Measurements from ENCODE around the gene MCM9. TPM values are rescaled to one million over a fixed set of nuclear protein-coding genes. Genes with fewer than 3 reads are reported as not detected.

The MCM9 gene
- total and polyA plus RNA-seq, 2 donors from 2014 or later, result 4.8 to 25.9 TPM

DNA sequence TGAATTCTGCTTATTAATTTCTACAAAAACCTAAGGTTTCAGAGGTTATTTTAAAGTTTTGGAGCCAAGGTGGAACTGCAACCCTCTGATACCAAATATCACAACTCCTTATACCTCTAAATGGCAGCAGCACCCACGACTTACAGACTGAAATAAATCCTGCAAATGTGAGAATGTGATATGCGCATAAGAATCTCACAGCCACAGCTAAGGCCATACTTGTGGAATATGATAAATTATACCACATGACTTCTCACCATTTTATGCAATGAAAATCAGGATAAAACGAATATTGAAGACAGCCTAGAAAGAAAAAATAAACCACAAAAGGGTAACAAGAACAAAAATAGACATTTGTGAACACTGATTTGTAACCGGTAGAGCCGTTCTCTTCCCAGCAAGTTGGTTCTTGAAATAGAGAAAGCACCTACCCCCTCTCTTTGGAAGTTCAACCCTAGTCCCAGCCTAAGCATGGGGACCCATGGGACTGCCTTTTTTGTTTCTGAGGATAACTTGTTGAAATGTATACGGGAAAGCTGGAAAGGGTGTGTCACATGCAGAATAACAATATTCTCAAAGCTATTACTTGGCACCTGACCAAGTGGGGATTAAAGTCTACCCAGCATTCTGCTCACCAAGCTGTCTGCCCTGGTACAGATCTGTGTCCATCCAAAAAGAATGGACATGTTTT, 47.1 kb upstream of the MCM9 start:
- H3K27ac ChIP-seq (ENCODE audit: low read depth in 2 of 2, low read length in 2 of 2), result no peak overlapping the region
- H3K36me3 ChIP-seq (ENCODE audit: control insufficient read depth in 2 of 3, insufficient read depth in 3 of 3, low read length in 3 of 3), result no peaks in the 10 kb centered on the region
- no peak for DNase-seq
- H3K4me1 ChIP-seq (ENCODE audit: control insufficient read depth in 2 of 3, insufficient read depth in 2 of 3, low read depth in 1 of 3, low read length in 3 of 3), result no peaks in the 10 kb centered on the region
- no peaks in the 10 kb centered on the region for H3K9me3 ChIP-seq (ENCODE audit: control insufficient read depth in 2 of 3, insufficient read depth in 1 of 3, low read length in 3 of 3)
- FAIRE-seq, result no peak
- intact Hi-C loops (cut with DNase I), result no loop called here
- TF ChIP-seq, protein P1, sequence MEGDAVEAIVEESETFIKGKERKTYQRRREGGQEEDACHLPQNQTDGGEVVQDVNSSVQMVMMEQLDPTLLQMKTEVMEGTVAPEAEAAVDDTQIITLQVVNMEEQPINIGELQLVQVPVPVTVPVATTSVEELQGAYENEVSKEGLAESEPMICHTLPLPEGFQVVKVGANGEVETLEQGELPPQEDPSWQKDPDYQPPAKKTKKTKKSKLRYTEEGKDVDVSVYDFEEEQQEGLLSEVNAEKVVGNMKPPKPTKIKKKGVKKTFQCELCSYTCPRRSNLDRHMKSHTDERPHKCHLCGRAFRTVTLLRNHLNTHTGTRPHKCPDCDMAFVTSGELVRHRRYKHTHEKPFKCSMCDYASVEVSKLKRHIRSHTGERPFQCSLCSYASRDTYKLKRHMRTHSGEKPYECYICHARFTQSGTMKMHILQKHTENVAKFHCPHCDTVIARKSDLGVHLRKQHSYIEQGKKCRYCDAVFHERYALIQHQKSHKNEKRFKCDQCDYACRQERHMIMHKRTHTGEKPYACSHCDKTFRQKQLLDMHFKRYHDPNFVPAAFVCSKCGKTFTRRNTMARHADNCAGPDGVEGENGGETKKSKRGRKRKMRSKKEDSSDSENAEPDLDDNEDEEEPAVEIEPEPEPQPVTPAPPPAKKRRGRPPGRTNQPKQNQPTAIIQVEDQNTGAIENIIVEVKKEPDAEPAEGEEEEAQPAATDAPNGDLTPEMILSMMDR (IDR thresholded peaks at IDR 0.05; ENCODE audit: borderline replicate concordance, extremely low read depth, insufficient read depth), result no peak
- no peak overlapping the region for H3K4me3 ChIP-seq (ENCODE audit: low read length in 3 of 3)
- no peak overlapping the region for H3K9ac ChIP-seq (ENCODE audit: low read length in 3 of 3)
- H3K27me3 ChIP-seq (ENCODE audit: control insufficient read depth, insufficient read depth, low read length), result no peaks in the 10 kb centered on the region

DNA sequence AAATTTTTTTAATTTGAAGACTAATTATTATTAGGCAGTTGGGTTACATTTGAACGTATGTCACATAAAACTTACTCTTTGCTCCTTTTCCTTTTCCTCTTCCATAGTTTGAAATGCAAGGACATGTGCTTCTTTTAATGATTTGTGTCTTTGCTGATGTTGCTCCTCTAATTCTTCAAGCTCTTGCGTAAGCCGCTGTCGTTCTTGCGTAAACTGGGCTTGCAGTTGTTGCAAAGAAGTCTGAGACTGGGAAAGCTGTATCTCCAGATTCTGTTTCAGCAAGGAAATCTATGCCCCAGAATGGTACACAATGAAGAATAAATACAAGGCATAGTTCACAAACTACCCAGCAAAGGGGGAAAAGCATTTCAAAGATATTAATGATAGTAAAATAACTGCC, 45.1 kb upstream of the MCM9 start:
- Histone ChIP-seq H3K9ac (ENCODE audit: low read length in 3 of 3) (no peak overlapping the region), H3K27me3 (ENCODE audit: control insufficient read depth, insufficient read depth, low read length) (no peaks in the 10 kb centered on the region), H3K27ac (ENCODE audit: low read depth in 2 of 2, low read length in 2 of 2) (no peak overlapping the region), H3K4me1 (ENCODE audit: control insufficient read depth in 2 of 3, insufficient read depth in 2 of 3, low read depth in 1 of 3, low read length in 3 of 3) (no peaks in the 10 kb centered on the region), H3K36me3 (ENCODE audit: control insufficient read depth in 2 of 3, insufficient read depth in 3 of 3, low read length in 3 of 3) (no peaks in the 10 kb centered on the region), H3K4me3 (ENCODE audit: low read length in 3 of 3) (no peak overlapping the region), H3K9me3 (ENCODE audit: control insufficient read depth in 2 of 3, insufficient read depth in 1 of 3, low read length in 3 of 3) (no peaks in the 10 kb centered on the region)
- FAIRE-seq (no peak), DNase-seq (no peak)
- TF ChIP-seq, protein P1 (IDR thresholded peaks at IDR 0.05; ENCODE audit: borderline replicate concordance, extremely low read depth, insufficient read depth), result no peak
- intact Hi-C loops (cut with DNase I), result no loop called here

DNA sequence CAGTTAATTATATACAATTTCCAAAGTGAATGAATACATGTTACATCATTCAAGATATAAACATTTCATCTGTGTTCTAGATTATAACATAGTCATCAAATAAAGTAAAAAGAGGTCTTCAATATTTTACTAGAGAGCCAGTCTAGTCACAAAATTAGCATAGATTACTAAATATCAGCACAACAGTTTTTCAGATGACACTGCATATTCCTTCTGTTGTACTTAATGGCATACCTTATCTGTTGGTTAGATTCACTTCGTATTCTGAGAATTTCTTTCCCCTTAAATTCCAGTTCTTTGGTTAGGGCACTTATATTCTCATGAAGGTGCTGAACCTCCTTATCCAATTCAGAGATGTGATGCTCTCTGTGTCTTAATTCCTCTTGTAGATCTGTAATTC, 39.8 kb upstream of the MCM9 start:
- FAIRE-seq, result no peak
- TF ChIP-seq, protein P1 (IDR thresholded peaks at IDR 0.05; ENCODE audit: borderline replicate concordance, extremely low read depth, insufficient read depth), result no peak
- intact Hi-C loops (cut with DNase I), result no loop called here

DNA sequence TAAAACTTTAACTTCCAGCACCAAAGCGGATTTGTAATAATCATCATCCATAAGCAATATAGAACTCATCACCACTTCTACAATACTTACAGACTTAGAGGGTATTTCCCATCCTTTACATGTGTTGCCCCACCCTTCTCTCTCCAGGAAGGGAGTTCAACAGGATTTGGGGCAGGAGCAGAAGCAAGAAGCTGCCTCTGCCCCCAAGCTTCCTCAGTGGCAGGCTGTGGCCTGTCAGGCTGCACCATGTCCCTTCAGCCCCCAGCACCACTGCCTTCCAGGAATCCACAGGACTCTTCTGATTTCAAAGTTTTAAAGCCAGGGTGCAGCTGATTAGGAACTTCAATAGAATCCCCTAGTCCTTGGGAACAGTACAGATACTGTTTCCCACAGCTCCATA, 36.7 kb upstream of the MCM9 start:
- Histone ChIP-seq H3K27ac (ENCODE audit: low read depth in 2 of 2, low read length in 2 of 2) (no peak overlapping the region), H3K36me3 (ENCODE audit: control insufficient read depth in 2 of 3, insufficient read depth in 3 of 3, low read length in 3 of 3) (no peaks in the 10 kb centered on the region), H3K9me3 (ENCODE audit: control insufficient read depth in 2 of 3, insufficient read depth in 1 of 3, low read length in 3 of 3) (no peaks in the 10 kb centered on the region), H3K4me3 (ENCODE audit: low read length in 3 of 3) (no peak overlapping the region), H3K27me3 (ENCODE audit: control insufficient read depth, insufficient read depth, low read length) (no peaks in the 10 kb centered on the region), H3K4me1 (ENCODE audit: control insufficient read depth in 2 of 3, insufficient read depth in 2 of 3, low read depth in 1 of 3, low read length in 3 of 3) (no peaks in the 10 kb centered on the region), H3K9ac (ENCODE audit: low read length in 3 of 3) (no peak overlapping the region)
- FAIRE-seq (no peak), DNase-seq (no peak)
- TF ChIP-seq, protein P1 (IDR thresholded peaks at IDR 0.05; ENCODE audit: borderline replicate concordance, extremely low read depth, insufficient read depth), result no peak
- intact Hi-C loops (cut with DNase I), result no loop called here

More for the DNA sequence above, 39.8 kb upstream of the MCM9 start:
- no peak overlapping the region for H3K4me3 ChIP-seq (ENCODE audit: low read length in 3 of 3)
- no peak for DNase-seq
- H3K9ac ChIP-seq (ENCODE audit: low read length in 3 of 3), result no peak overlapping the region
- H3K4me1 ChIP-seq (ENCODE audit: control insufficient read depth in 2 of 3, insufficient read depth in 2 of 3, low read depth in 1 of 3, low read length in 3 of 3), result no peaks in the 10 kb centered on the region
- no peak overlapping the region for H3K27ac ChIP-seq (ENCODE audit: low read depth in 2 of 2, low read length in 2 of 2)
- no peaks in the 10 kb centered on the region for H3K9me3 ChIP-seq (ENCODE audit: control insufficient read depth in 2 of 3, insufficient read depth in 1 of 3, low read length in 3 of 3)
- no peaks in the 10 kb centered on the region for H3K36me3 ChIP-seq (ENCODE audit: control insufficient read depth in 2 of 3, insufficient read depth in 3 of 3, low read length in 3 of 3)
- no peaks in the 10 kb centered on the region for H3K27me3 ChIP-seq (ENCODE audit: control insufficient read depth, insufficient read depth, low read length)

Measured in kidney (tissue), 14 donors.